Karpas-422 (cell line): ENCODE results near the gene VAMP1. TPM values are rescaled to one million over a fixed set of nuclear protein-coding genes. Genes with fewer than 3 reads are reported as not detected.
A peak's percentile ranks its signal among the peaks of the same experiment; 100 is the strongest.
"Not testable (repeated sequence)": the region's sequence is repeated elsewhere in the genome, so short reads cannot be mapped to it uniquely, and the experiment has no call there.

ENCODE experiments used
- DNase-seq: peaks from one replicate; pipeline ENCODE4 v3.0.0-alpha.2; 2015
- H2AFZ ChIP-seq: fragments of 200-600 bp; sonication (generic); 2 replicates; pipeline ENCODE4 v1.6.1; 2014; ENCODE audit warnings: antibody characterized with exemption, low read length, mixed read lengths
- H3K27ac ChIP-seq: fragments of 200-600 bp; sonication (generic); 2 replicates; pipeline ENCODE4 v1.5.1; 2014; ENCODE audit warnings: mild to moderate bottlenecking, low read length, moderate library complexity
- H3K27me3 ChIP-seq: fragments of 200-600 bp; sonication (generic); 2 replicates; pipeline ENCODE4 v1.6.1; 2014; ENCODE audit warnings: low read length, mixed read lengths
- H3K36me3 ChIP-seq: fragments of 200-600 bp; sonication (generic); 2 replicates; pipeline ENCODE4 v1.6.1; 2014; ENCODE audit warnings: low read length, mixed read lengths; ENCODE audit not compliant: insufficient read depth
- H3K4me1 ChIP-seq: fragments of 200-600 bp; sonication (generic); 2 replicates; pipeline ENCODE4 v1.6.1; 2014; ENCODE audit warnings: mild to moderate bottlenecking, low read length, mixed read lengths
- H3K4me2 ChIP-seq: fragments of 200-600 bp; sonication (generic); 2 replicates; pipeline ENCODE4 v1.6.1; 2014; ENCODE audit warnings: low read length, low read depth, mild to moderate bottlenecking; ENCODE audit not compliant: poor library complexity, severe bottlenecking
- H3K4me3 ChIP-seq: fragments of 200-600 bp; sonication (generic); 2 replicates; pipeline ENCODE4 v1.5.1; 2014; ENCODE audit warnings: mild to moderate bottlenecking, antibody characterized with exemption, low read length, mixed read lengths
- H3K79me2 ChIP-seq: fragments of 200-600 bp; sonication (generic); 2 replicates; pipeline ENCODE4 v1.6.1; 2014; ENCODE audit warnings: mild to moderate bottlenecking, low read length, mixed read lengths
- H3K9ac ChIP-seq: fragments of 200-600 bp; sonication (generic); 2 replicates; pipeline ENCODE4 v1.6.0; 2014; ENCODE audit warnings: low read length
- H3K9me2 ChIP-seq: fragments of 200-600 bp; sonication (generic), shearing (Covaris generic); replicated peaks from 2 replicates; pipeline ENCODE4 v1.6.0; 2014; ENCODE audit warnings: mild to moderate bottlenecking, low read length, moderate library complexity; ENCODE audit not compliant: insufficient read depth
- H3K9me3 ChIP-seq: fragments of 300-700, 200-600 bp; sonication (generic); 2 replicates; pipeline ENCODE4 v1.6.1; 2014; ENCODE audit warnings: low read length, mixed read lengths
- H4K20me1 ChIP-seq: fragments of 200-600 bp; sonication (generic); 2 replicates; pipeline ENCODE4 v1.6.1; 2014; ENCODE audit warnings: mild to moderate bottlenecking, antibody characterized with exemption, low read length, low read depth; ENCODE audit not compliant: insufficient read depth
- total RNA-seq: library from RNA; depleted of rRNA; stranded (reverse); fragments of >200 nt; shearing (Covaris generic); gene quantifications from 2 replicates; pipeline ENCODE4 v1.2.3, GENCODE V29; 2014; ENCODE audit warnings: low replicate concordance

The VAMP1 gene
- total RNA-seq, 1 experiment from 2014 or later, result 555 TPM

DNA sequence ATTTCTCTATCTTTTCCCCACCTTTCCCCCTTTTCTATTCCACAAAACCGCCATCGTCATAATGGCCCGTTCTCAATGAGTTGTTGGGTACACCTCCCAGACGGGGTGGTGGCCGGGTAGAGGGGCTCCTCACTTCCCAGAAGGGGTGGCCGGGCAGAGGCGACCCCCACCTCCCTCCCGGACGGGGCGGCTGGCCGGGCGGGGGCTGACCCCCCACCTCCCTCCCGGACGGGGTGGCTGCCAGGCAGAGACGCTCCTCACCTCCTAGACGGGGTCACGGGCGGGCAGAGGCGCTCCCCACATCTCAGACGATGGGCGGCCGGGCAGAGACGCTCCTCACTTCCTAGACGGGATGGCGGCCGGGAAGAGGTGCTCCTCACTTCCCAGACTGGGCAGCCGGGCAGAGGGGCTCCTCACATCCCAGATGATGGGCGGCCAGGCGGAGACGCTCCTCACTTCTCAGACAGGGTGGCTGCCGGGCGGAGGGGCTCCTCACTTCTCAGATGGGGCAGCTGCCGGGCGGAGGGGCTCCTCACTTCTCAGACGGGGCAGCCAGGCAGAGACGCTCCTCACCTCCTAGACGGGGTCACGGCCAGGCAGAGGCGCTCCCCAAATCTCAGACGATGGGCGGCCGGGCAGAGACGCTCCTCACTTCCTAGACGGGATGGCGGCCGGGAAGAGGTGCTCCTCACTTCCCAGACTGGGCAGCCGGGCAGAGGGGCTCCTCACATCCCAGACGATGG lies 4.9 kb upstream of the VAMP1 start:
- H3K4me1 ChIP-seq, H3K4me2 ChIP-seq, H3K27ac ChIP-seq, H3K9me3 ChIP-seq, H3K4me3 ChIP-seq, H3K9me2 ChIP-seq, H3K9ac ChIP-seq, H3K27me3 ChIP-seq, DNase-seq, H4K20me1 ChIP-seq, H2AFZ ChIP-seq, H3K36me3 ChIP-seq, H3K79me2 ChIP-seq: not testable (repeated sequence)

DNA sequence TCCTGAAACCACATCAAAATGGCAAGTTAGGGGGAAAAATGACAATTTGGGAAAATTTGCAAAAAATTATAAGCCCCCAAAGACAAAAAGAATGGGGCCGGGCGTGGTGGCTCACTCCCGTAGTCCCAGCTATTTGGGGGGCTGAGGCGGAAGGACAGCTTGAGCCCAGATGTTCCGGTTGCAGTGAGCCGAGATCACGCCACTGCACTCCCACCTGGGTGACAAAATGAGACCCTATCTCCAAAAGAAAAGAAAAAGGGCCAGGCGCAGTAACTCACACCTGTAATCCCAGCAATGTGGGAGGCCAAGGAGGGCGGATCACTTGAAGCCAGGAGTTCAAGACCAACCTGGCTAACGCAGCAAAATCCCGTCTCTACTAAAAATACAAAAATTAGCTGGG lies 2.0 kb upstream of the VAMP1 start:
- Histone ChIP-seq H3K27me3 (no peaks in the 10 kb centered on the region), H3K9me2 (no peaks in the 10 kb centered on the region), H3K27ac (no peak overlapping the region), H3K4me1 (peaks cover 28% of the 10 kb centered on the region), H4K20me1 (peaks cover 29% of the 10 kb centered on the region), H3K36me3 (peaks cover 29% of the 10 kb centered on the region), H3K79me2 (peaks cover 30% of the 10 kb centered on the region), H3K4me3 (no peak overlapping the region), H2AFZ (no peak overlapping the region), H3K4me2 (no peak overlapping the region), H3K9ac (no peak overlapping the region), H3K9me3 (no peaks in the 10 kb centered on the region)
- DNase-seq, result no peak

DNA sequence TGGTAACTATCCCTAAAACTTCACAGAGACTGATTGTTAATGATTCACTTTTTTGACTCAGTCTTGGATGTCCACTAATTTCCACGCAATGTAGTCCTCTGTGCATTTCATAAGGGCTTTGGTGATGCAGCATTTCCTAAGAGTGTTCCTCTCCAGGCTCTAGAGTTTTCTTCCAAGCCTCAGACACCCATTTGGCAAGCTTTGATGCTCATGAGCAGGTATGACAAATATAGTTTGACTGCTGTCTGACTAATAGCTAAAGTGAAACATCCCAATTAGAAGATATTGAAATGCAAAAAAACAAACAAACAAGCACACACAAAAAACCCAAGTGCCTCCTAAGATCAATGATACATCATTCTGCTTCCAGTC lies 1.5 kb upstream of the VAMP1 start:
- Histone ChIP-seq H2AFZ (no peak overlapping the region), H4K20me1 (peaks cover 29% of the 10 kb centered on the region), H3K27me3 (no peaks in the 10 kb centered on the region), H3K9ac (no peak overlapping the region), H3K79me2 (peaks cover 33% of the 10 kb centered on the region), H3K36me3 (peaks cover 30% of the 10 kb centered on the region), H3K9me2 (no peaks in the 10 kb centered on the region), H3K27ac (no peak overlapping the region), H3K9me3 (no peaks in the 10 kb centered on the region), H3K4me2 (no peak overlapping the region), H3K4me1 (peaks cover 34% of the 10 kb centered on the region), H3K4me3 (no peak overlapping the region)
- DNase-seq, result no peak

DNA sequence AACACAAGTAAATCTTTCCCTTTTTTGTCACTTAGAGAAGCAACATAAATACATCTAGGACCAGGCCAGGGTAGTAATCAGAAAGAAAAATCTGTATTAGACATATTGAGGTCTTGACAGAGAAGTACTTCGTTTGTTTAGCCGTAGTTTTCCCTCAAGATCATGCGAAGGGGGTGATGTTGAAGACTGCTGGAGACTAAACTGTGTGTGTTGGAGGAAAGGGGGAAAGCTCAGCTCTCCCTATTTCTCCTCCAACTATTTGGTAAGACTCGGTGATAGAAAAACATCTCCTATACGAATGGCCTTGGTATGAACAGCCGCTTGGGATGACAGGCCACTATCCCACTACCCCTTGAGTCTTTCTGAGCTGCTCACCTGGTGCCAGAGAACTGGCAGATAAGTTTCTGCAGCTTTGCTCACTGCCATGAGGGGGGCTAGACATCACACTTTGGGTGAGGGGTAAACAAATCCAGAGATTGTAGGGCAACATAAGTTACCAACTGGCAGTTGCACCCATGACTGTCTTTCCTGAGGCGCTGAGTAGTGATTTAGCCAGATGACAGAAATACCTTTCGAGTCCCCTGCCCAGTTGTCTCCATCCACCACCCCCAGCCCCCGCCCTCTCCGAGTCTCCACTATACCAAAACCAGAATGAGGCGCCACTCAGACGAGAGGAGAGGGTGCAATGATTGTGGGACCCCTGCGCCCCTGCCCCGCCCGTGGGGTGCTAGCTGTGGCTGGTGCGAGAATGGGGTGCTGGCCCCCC lies 685 bp downstream of the VAMP1 start:
- peaks cover 47% of the 10 kb centered on the region for H3K36me3 ChIP-seq
- H3K4me1 ChIP-seq, result peaks cover 54% of the 10 kb centered on the region
- peaks cover 32% of the 10 kb centered on the region for H4K20me1 ChIP-seq
- no peaks in the 10 kb centered on the region for H3K9me3 ChIP-seq
- H3K27ac ChIP-seq, result peak overlapping the region; percentile 95
- no peaks in the 10 kb centered on the region for H3K27me3 ChIP-seq
- H3K79me2 ChIP-seq, result peaks cover 46% of the 10 kb centered on the region
- peak overlapping the region; percentile 94 for H3K4me3 ChIP-seq
- peak overlapping the region; percentile 97 for H3K9ac ChIP-seq
- peak overlapping the region; percentile 77 for H3K4me2 ChIP-seq
- DNase-seq, result peak; percentile 67
- no peaks in the 10 kb centered on the region for H3K9me2 ChIP-seq
- H2AFZ ChIP-seq, result no peak overlapping the region

GRCh38 chr12:6469092-6469491 lies 1.4 kb downstream of the VAMP1 start:
- Histone ChIP-seq H3K36me3 (peaks cover 54% of the 10 kb centered on the region), H3K9ac (peak overlapping the region; percentile 97), H3K27ac (peak overlapping the region; percentile 95), H4K20me1 (peaks cover 32% of the 10 kb centered on the region), H3K4me2 (peak overlapping the region; percentile 77), H3K9me3 (no peaks in the 10 kb centered on the region), H3K4me3 (peak overlapping the region; percentile 94), H3K27me3 (no peaks in the 10 kb centered on the region), H3K9me2 (no peaks in the 10 kb centered on the region), H3K4me1 (peaks cover 61% of the 10 kb centered on the region), H3K79me2 (peaks cover 49% of the 10 kb centered on the region), H2AFZ (no peak overlapping the region)
- peak; percentile 70 for DNase-seq

DNA sequence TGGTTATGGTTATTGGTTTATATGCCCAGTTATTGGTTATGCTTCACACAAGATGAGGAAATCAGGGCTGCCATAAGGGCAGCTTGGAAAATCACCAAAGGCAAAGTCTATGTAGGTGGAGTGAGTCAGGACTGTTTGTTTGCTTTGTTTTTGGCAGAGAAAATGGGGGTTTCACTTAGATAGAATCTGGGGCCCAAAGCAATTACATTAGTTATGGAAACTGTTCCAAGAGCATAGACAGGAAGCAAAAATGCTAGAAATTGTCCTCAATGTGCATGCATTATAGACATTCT lies 2.2 kb downstream of the VAMP1 start:
- H3K27ac ChIP-seq, result peak overlapping the region; percentile 95
- peaks cover 49% of the 10 kb centered on the region for H3K79me2 ChIP-seq
- H4K20me1 ChIP-seq, result peaks cover 32% of the 10 kb centered on the region
- peak overlapping the region; percentile 97 for H3K9ac ChIP-seq
- H2AFZ ChIP-seq, result no peak overlapping the region
- no peaks in the 10 kb centered on the region for H3K9me3 ChIP-seq
- H3K4me3 ChIP-seq, result peak overlapping the region; percentile 94
- no peaks in the 10 kb centered on the region for H3K9me2 ChIP-seq
- H3K36me3 ChIP-seq, result peaks cover 61% of the 10 kb centered on the region
- H3K27me3 ChIP-seq, result no peaks in the 10 kb centered on the region
- H3K4me2 ChIP-seq, result peak overlapping the region; percentile 77
- H3K4me1 ChIP-seq, result peaks cover 69% of the 10 kb centered on the region
- no peak for DNase-seq

- Histone ChIP-seq H3K4me1 (peaks cover 75% of the 10 kb centered on the region), H3K36me3 (peaks cover 64% of the 10 kb centered on the region), H3K27ac (peak overlapping the region; percentile 95), H3K4me2 (peak overlapping the region; percentile 77), H3K9ac (peak overlapping the region; percentile 97), H3K4me3 (peak overlapping the region; percentile 94), H4K20me1 (peaks cover 32% of the 10 kb centered on the region), H3K79me2 (peaks cover 49% of the 10 kb centered on the region)
- DNase-seq, result peak; percentile 62
- H3K9me3 ChIP-seq, H2AFZ ChIP-seq, H3K9me2 ChIP-seq, H3K27me3 ChIP-seq: not testable (repeated sequence)
Measured at GRCh38 chr12:6467571-6468282, 2.8 kb downstream of the VAMP1 start.

GRCh38 chr12:6466751-6467150 lies 3.7 kb downstream of the VAMP1 start:
- peak; percentile 77 for DNase-seq
- H3K27me3 ChIP-seq, H3K9me2 ChIP-seq, H3K9me3 ChIP-seq, H2AFZ ChIP-seq, H3K4me3 ChIP-seq: not testable (repeated sequence)
- peaks cover 49% of the 10 kb centered on the region for H3K79me2 ChIP-seq
- peak overlapping the region; percentile 77 for H3K4me2 ChIP-seq
- H3K9ac ChIP-seq, result peak overlapping the region; percentile 40
- H3K36me3 ChIP-seq, result peaks cover 71% of the 10 kb centered on the region
- H4K20me1 ChIP-seq, result peaks cover 32% of the 10 kb centered on the region
- peaks cover 84% of the 10 kb centered on the region for H3K4me1 ChIP-seq
- peak overlapping the region; percentile 95 for H3K27ac ChIP-seq
